Tibial artery (tissue), 4 donors: Measurements from ENCODE around the gene GLOD4.

Experiments
- DNase-seq, 2 donors: peaks; one replicate each; pipeline ENCODE4 v3.0.0-alpha.2; 2019
- H3K27ac ChIP-seq, 2 donors: fragments of 200-600 bp; sonication (generic) in 1 of 2; 1 replicate in 1 of 2; 2 replicates in 1 of 2; pipeline ENCODE4 v1.5.1; 2018 to 2019; ENCODE audit warnings: mild to moderate bottlenecking in 1 of 2
- H3K27me3 ChIP-seq, 2 donors: fragments of 200-600 bp; sonication (generic) in 1 of 2; one replicate each; pipeline versions ENCODE4 v1.5.1 to v1.6.0; 2016 to 2019
- H3K36me3 ChIP-seq, 3 donors: fragments of 200-600 bp; sonication (generic) in 2 of 3; one replicate each; pipeline ENCODE4 v1.5.1; 2016 to 2019; ENCODE audit warnings: mild to moderate bottlenecking in 2 of 3
- H3K4me1 ChIP-seq, 4 donors: fragments of 200-600 bp; sonication (generic) in 2 of 4; 1 replicate in 3 of 4; 2 replicates in 1 of 4; pipeline ENCODE4 v1.5.1; 2016 to 2019
- H3K4me3 ChIP-seq, 2 donors: fragments of 200-600 bp; sonication (generic) in 1 of 2; 1 replicate in 1 of 2; 2 replicates in 1 of 2; pipeline ENCODE4 v1.5.1; 2018 to 2019; ENCODE audit warnings: mild to moderate bottlenecking in 2 of 2
- H3K9me3 ChIP-seq, 3 donors: fragments of 200-600 bp; sonication (generic) in 1 of 3; one replicate each; pipeline ENCODE4 v1.5.1; 2016 to 2019
- intact Hi-C: fragments of 100-400 bp; cut with DNase I; formaldehyde crosslinking; loops from one replicate; pipeline ENCODE4 v1.15.0; 2023; ENCODE audit warnings: low total_unique reads
- TF ChIP-seq, protein P1 (sequence below), 2 experiments: fragments of 200-600 bp in 1 of 2; fragments of 450-650 bp in 1 of 2; IDR thresholded peaks; one replicate each; pipeline ENCODE4 v1.5.1; 2017 to 2019; ENCODE audit warnings: antibody characterized with exemption in 2 of 2, mild to moderate bottlenecking in 1 of 2, moderate library complexity in 1 of 2

Gene GLOD4

DNA sequence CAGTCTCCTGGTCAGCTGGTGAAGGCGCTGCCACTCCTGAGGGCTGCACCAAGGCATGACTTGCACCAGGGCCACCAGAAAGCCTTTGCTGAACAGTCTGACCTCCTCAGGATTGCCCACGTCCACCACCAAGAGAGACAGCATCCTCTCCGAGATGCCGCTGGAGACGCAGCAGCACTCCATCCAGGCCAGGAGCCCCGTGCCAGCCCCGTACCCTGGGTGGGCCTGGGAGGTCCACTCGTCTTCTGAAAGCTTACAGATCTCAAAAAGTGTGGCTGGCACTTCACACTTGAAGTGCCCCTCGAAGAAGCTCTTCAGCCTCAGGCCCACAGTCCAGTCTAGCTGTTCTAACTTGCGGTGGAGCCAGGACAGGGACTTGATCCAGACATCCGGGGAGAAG, 36.7 kb downstream of the GLOD4 start:
- intact Hi-C loops, result no loop called here
- DNase-seq, result no peak
- Histone ChIP-seq H3K9me3 (no peaks in the 10 kb centered on the region), H3K27ac (no peak overlapping the region), H3K4me1 (peaks cover 0 to 10% (median 4%) of the 10 kb centered on the region in 4 donors), H3K36me3 (peaks cover 40 to 81% (median 64%) of the 10 kb centered on the region in 3 donors), H3K4me3 (no peak overlapping the region), H3K27me3 (no peaks in the 10 kb centered on the region)
- TF ChIP-seq, protein P1, sequence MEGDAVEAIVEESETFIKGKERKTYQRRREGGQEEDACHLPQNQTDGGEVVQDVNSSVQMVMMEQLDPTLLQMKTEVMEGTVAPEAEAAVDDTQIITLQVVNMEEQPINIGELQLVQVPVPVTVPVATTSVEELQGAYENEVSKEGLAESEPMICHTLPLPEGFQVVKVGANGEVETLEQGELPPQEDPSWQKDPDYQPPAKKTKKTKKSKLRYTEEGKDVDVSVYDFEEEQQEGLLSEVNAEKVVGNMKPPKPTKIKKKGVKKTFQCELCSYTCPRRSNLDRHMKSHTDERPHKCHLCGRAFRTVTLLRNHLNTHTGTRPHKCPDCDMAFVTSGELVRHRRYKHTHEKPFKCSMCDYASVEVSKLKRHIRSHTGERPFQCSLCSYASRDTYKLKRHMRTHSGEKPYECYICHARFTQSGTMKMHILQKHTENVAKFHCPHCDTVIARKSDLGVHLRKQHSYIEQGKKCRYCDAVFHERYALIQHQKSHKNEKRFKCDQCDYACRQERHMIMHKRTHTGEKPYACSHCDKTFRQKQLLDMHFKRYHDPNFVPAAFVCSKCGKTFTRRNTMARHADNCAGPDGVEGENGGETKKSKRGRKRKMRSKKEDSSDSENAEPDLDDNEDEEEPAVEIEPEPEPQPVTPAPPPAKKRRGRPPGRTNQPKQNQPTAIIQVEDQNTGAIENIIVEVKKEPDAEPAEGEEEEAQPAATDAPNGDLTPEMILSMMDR (IDR thresholded peaks at IDR 0.05), result no peak

DNA sequence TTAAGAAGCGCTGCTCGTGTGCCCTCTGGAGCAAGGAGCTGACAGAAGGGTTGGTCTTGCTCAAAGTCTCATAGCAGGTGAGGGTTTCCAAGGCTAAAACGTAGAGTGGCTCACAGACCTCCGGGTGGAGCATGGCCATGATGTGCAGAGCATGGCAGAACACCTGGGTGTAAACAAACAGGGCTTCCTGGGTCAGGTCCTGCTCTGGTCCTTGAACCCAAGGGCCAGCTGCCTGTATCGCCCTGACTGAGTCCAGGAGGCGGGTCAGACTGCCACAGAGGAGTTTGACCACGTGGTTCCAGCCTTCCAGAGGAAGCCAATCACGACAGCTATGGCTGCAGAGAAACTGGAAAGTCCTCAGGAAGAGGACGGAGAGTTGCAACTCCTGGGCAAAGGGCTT, 37.1 kb downstream of the GLOD4 start:
- no peak overlapping the region for H3K27ac ChIP-seq
- peaks cover 40 to 85% (median 69%) of the 10 kb centered on the region in 3 donors for H3K36me3 ChIP-seq
- DNase-seq, result no peak
- no peak overlapping the region for H3K4me3 ChIP-seq
- H3K27me3 ChIP-seq, result no peaks in the 10 kb centered on the region
- no peaks in the 10 kb centered on the region for H3K9me3 ChIP-seq
- H3K4me1 ChIP-seq, result peaks cover 0 to 5% (median 2%) of the 10 kb centered on the region in 4 donors
- TF ChIP-seq, protein P1 (IDR thresholded peaks at IDR 0.05), result no peak
- intact Hi-C loops, result no loop called here

DNA sequence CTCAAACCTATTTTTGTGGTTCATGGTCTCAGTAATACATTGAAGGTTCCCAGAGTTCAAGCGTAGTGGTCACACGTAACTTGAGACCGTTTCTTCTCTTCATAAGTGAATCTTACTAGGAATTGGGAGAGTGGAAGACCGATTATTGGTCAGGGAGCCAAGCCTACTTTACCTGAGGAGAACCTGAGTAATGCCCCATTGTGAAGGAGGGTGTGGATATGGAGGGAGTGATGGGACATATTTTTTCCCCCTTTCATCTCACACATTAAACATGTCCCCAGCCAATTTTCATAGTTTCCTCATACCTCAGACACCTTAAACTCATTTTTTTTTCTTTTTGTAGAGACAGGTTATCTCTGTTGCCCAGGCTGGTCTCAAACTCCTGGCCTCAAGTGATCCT, 38.9 kb downstream of the GLOD4 start:
- DNase-seq, result no peak
- H3K36me3 ChIP-seq, result peaks cover 40 to 99% (median 73%) of the 10 kb centered on the region in 3 donors
- no peaks in the 10 kb centered on the region for H3K4me1 ChIP-seq
- H3K9me3 ChIP-seq, result no peaks in the 10 kb centered on the region
- no peak overlapping the region for H3K4me3 ChIP-seq
- intact Hi-C loops, result no loop called here
- H3K27me3 ChIP-seq, result no peaks in the 10 kb centered on the region
- TF ChIP-seq, protein P1 (IDR thresholded peaks at IDR 0.05), result no peak
- no peak overlapping the region for H3K27ac ChIP-seq

DNA sequence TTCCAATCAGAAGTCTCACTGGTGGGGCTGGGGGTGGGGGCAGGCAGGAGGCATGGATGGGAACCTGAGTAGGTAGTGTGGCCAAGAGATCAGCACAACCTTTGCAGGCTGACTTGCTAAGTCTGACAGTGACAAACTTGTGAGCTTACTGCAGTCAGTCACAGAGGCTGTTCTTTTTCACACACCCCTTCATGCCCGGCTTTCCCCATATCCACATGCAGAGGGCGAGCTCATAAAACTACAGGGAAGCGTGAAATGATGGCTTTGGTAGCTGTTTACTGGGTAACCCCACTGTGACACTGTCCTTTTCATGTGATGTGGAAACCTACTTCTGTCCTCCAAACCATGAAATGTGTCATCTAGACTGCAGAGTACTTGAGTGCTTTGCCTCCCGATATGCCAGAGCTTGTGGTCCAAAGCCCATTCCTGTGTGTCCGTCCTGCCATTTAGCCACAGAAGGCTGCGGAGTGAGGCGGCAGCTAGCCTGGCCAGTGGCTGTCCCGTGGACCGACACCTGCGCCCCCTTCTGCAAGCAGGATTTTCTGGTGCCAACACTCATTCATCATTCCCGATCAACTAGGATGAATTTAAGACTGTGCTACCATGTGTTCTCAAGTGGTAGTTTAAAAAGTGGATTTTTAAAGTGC, 39.8 kb downstream of the GLOD4 start:
- Histone ChIP-seq H3K4me1 (no peaks in the 10 kb centered on the region), H3K36me3 (peaks cover 35 to 92% (median 65%) of the 10 kb centered on the region in 3 donors), H3K27me3 (no peaks in the 10 kb centered on the region), H3K4me3 (no peak overlapping the region), H3K9me3 (no peaks in the 10 kb centered on the region), H3K27ac (no peak overlapping the region)
- no peak for DNase-seq
- intact Hi-C loops, result no loop called here
- TF ChIP-seq, protein P1 (IDR thresholded peaks at IDR 0.05), result no peak

DNA sequence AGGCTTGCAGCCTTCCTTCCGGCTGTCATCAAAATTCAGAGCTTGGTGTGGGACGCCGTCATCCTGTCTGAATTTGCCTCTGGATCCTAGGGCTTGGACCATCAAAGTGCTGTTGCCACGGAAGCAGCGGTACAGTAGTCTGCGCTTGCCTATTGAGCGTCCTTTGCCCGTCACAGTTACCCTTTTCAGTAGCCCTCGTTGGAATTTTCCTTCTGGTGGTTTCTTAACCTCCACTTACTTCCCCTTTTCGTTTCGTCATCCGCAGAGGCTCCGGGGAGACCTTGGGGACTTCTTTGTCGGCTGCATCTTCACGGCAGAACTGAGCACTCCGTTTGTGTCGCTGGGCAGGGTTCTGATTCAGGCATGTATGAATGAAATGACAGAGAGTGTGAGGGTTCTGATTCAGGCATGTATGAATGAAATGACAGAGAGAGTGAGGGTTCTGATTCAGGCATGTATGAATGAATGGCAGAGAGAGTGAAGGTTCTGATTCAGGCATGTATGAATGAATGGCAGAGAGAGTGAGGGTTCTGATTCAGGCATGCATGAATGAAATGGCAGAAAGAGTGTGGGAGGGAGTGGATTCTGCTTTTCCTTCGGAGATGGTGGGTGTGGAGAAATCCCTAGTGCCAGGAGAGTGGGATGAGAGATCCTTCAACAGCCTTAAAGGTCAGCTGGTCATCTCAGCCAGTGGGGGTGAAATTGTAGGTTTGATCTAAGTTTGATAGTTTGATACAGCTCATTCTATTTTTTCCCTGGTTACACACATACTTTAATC, 41.7 kb downstream of the GLOD4 start:
- Histone ChIP-seq H3K36me3 (peaks cover 18 to 74% (median 46%) of the 10 kb centered on the region in 3 donors), H3K4me1 (no peaks in the 10 kb centered on the region), H3K27me3 (no peaks in the 10 kb centered on the region), H3K27ac (no peak overlapping the region), H3K4me3 (no peak overlapping the region), H3K9me3 (no peaks in the 10 kb centered on the region)
- intact Hi-C loops, result no loop called here
- no peak for DNase-seq
- TF ChIP-seq, protein P1 (IDR thresholded peaks at IDR 0.05), result no peak
